HUDEP-2 (cell line): ENCODE data around the gene FSTL4.

Experiments
- DNase-seq, 76 experiments: peaks; one replicate each; lab custom pipeline; 2025; ENCODE audit not compliant: unreplicated experiment in 76 of 76; lab: John Stamatoyannopoulos, UW

The FSTL4 gene

DNA sequence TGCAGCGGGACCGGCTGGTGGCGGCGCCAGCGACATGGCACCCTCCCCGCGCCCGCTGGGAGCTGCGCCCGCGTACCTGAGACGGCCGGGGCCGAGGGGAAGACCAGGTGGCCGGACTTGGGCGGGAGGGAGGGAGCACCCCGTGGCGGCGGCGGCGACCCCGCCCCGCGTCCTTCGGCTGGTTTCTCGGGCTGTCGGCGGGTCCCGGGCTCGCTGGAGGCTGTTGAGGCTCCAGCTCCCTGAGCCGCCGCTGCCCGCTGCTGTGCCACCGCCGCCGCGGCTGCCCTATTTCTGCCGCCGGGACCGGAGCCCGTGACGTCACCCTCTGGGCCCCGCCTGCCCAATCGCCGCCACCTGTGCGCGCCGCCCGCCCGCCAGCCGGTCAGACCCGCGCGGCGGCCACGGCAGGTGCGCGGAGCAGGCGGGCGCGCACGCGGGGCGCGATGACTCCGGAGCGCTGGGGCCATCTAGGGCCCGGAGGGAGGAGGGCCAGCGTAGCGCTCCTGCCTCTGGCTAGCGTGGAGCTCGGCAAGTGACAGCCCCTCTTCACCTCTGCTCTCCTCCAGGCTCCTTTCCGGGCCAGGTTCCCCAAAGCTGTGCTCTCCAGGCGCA is at the start of gene FSTL4:
Gene FSTL4 (minus strand): TSS at position 293 of the 612 bp plus-strand sequence.
- no peak for DNase-seq

DNA sequence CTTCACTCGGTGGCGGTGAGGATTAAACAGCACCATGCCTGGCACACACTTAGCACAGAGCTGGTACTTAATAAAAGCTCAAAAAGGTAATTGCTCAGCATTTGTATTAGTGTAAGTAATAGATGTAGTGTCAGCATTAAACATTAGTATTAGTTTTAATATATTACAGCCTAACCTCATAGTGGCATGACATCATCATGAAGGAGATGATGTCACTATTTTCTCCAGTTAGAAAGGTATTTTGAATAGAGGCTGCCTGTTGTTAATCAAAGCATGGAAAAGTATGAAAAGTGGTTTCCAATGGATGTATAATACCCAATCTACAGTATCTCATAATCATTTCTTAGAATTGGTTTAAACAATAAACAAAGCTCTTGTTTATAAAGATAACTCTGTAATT is 49.0 kb upstream of the FSTL4 start:
- DNase-seq = no peak

DNA sequence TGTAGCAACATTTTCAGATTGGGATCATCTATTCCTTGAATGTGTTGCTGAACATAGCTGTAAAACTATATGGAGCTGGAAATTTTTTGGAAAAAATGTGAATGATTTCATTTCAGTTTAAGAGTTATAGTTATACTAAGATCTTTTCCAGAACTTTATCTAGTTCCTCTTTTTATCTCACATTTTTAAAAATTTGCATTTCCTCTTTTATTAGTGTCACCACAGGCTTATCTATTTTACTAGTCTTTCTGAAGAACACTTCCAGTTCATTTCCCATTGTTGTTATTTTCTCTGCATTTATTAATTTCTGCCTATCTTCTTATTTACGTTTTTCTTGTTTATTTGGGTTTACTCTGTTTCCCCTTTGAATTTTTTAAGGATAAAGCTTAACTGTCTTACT is 46.0 kb upstream of the FSTL4 start:
- DNase-seq = no peak

DNA sequence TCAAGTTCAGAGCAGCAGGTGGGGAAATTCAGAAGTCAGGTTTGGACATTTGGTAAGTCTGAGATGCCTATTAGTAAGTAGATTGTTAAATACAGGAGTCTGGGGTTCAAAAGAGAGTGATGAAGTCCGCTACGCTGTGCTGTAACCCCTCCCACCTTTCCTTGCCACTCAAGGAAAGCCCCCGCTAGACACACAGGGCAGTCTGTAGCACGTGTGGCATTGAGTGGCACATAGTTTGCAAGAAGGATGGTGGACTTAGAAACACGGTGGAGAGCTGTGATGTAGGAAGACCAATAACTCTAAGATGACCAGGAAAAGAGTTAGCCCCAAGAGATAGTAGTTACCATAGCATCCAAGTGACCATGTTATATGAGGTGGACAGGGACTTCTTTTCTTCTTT is 44.7 kb upstream of the FSTL4 start:
- DNase-seq = no peak

DNA sequence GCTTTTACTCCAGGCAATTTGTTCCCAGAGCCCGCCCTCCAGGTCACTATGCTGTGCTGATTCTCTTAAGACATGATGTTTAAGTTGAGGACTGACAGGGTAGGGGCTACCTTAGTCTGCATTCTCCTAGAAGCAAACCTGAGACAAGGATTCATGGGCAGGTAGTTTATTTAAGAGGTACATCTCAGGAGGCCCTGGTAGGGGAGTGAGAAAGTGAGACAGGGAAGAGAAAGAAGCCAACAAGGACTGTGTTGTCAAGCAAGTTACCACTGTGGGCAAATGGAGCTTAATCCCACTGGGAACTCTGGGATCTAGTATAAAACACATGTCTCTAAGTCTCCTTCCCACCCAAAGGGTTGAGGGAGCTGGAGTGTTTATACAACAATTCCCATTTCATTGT is 43.6 kb upstream of the FSTL4 start:
- DNase-seq = no peak

DNA sequence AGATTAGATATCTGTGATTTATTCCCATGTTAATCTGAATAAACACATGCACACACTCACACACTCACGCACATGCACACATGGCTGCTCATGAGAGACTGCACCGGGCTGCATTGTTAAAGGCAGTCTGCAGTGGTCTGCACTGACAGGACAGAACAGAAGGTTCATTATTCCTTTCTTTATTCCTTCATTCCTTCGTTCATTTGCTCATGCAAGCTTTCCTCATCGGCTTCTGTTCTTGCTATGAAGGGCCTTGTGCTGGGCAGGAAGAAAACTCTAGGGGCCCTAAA is 41.4 kb upstream of the FSTL4 start:
- DNase-seq = no peak

DNA sequence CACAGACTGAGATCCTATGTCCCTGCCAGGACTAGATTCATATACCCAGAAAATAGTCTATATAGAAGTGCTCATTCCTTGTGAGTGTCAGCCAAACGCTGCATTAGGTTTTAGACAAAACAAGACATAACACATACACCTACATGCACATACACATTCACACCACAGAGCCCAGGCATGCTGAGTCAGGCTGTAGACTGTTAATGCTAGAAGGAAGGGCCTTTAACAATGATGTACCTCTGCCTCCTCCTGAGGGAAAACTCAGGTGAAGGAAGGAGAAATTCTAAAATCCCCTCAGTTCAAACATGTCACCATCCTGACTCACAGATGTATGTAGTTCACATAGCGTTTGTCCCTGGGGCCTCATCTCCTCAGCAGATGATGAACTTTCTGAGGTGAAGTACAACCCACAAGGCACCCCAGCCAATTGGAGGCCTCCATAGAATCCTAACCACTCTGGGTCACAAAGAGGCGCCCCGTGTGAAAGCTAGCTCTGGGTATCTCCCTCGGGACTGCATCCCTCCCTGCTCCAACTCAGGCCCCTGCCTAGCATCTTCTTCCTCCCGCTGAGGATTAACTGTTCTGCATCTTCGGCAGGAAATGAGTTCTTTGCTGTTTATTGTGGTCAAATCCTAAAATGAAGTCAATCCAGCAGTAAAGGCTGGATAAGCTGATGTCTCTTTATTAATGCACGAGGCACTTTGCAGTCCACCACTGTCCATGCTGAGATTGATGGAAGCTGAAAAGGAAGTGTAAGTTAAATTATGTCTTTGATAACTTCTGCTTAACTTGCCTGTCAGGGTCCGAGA is 40.8 kb upstream of the FSTL4 start:
- no peak for DNase-seq

DNA sequence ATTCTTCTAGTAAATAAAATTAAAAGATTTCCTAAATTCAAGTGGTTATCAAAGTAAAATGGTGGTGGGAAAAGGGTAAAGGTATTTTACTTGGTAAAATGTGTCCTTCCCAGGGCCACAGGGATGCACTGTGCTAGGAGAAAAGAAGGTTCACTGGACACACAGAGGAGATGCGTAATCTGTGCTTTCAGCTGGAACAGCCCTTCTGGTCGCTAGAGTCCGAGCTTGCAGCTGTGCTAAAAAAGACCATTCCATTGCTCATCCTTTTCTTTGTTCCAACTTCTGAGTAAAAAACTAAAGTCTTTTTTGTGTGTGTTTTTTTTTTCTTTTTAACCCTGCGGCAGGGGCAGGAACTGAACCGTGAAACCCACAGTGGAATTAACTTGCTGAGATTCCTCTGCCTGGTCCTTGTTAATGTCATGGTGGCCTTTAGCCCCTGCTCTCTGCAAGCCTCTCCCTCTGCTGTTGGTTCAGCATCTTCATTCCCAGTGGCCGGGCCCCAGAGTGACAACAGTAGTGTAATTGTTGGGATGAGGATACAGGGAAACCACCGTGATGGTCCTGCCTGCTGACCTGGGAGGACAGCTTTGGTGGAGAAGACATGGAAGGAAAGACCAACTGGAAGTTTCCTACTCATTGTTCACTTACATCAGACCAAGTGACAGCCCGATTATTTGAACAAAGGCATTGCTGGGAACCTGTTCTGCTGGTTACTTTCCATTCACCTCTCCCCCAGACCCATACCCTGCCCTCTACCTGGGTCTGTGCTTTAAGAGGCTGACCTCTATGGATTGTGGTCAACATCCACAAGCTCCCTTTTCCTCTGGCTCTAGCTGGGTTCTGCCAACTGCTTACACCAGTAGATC is 31.9 kb upstream of the FSTL4 start:
- no peak for DNase-seq

DNA sequence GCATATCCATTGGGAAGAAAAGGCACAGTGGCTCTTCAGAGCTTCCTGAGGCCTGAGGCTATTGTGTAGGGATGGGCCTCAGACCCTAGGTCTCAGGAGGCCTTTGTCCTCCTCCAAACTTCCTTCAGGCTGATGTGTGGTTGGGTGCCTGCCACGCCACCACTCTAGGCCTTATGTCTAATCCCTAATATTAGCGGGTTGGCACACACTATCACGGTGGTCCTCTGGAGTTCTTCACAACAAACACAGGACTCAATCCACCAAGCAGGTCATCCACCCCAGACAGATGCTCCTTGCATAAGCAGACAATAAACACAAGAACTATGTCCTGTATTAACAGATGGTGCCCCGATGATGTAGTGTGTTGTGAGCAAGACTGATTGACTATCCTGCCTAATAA is 31.0 kb upstream of the FSTL4 start:
- no peak for DNase-seq

DNA sequence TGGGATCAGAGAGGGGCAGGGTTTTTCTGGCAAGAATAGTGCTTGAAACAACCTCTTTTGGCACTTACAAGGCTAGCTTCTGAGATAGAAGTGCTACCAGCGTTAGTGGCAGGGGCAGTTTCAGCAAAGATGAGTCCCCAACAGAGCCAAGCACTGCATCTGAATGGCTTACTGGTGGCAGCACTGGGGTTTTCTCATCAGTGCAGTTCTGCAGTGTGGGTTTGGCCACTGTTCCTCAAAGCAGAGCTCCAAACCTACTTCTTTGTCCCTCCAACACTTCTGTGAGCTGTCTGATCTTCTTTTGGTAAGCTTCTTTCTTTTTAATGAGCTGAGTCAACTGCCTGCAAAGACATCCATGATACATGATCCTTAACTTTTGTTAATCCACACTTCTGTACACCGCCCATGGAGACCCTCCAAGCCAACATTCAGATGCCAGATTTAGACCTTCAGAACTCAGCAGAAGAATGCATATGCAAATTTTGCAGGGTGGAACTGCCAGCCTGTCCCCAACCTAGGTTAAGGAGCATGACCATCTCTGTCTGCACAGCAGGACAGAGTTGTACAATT is 29.9 kb upstream of the FSTL4 start:
- no peak for DNase-seq

DNA sequence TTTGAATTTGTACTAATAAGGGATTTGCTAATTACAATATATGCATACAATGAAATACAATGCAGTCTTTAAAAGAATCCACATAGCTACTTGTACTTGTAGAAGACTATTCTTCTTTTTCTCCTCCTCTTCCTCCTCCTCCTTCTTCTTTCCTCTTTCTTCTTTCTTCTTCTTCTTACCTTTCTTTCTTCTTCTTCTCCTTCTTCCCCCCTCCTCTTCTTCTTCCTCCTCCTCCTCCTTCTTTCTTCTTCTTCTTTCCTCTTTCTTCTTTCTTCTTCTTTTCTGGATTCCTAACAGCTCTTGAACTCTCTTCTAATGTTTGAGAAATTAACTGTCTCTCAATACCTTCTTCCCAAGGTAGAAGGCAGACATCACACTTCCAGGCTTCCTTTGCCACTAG is 29.3 kb upstream of the FSTL4 start:
- no peak for DNase-seq

DNA sequence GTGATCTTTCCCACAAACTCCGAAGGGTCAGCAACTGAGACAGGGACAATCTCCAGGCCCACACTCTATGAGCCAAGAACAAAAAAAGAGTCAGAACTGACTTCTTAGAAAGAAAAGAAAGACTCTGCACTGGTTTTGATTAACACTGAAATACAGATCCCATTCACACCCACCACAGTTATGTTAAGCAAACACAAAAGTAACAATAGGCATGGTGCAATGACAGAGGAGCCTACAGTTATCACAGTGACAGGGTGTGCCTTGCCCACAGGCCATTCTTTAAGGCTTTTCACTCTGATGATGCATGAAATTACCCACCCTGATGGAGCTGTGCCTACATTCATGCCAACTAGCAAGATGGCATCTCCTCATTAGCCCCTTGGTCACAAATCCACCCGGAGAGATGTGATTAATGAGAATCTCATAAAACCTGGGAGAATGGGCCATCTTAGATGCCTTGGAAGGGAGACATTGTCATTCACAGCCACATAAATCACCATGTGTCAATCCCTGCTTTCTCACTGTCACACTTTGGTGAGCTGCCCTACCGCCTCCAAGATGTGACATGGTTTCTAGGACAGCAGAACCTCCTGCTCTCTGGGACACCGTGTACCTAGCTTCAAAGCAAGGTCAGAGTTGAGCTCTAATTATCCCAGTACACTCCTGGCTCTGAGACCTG is 27.6 kb upstream of the FSTL4 start:
- DNase-seq = no peak

DNA sequence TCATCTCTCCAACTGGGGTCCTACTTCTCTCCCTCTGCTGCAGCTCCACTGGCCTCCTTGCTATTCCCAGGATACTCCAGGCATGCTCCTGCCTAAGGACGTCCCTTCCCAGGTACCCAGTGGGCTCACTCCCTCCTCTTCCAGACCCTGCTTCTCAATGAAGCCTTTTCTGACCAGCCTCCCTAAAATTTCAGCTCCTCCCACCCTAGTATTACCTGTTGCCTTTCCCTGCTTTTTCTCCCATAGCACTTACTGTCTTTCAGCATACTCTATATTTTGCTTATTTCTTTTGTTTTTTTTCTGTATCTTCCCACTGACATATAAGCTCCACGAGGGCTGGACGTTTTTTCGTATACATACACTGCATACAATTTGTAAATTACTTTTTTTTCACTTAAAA is 26.1 kb upstream of the FSTL4 start:
- DNase-seq = no peak

DNA sequence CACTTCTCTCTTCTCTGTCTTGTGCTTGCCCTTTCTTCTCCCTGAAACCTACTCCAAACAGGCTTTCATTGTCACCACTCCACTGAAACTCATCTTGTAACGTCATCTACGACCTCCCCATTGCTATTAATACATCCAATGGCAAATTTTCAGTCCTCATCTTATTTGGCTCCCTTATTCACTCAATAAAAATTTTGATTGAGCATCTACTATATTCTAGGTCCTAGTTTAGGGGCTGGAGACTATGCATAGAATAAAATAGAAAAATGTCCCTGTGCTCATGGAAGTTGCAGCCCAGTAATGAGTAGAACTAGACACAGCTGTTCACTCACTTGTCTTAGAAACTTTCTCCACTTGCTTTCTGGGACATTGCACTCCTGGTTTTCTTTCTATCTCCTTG is 24.9 kb upstream of the FSTL4 start:
- DNase-seq = no peak

DNA sequence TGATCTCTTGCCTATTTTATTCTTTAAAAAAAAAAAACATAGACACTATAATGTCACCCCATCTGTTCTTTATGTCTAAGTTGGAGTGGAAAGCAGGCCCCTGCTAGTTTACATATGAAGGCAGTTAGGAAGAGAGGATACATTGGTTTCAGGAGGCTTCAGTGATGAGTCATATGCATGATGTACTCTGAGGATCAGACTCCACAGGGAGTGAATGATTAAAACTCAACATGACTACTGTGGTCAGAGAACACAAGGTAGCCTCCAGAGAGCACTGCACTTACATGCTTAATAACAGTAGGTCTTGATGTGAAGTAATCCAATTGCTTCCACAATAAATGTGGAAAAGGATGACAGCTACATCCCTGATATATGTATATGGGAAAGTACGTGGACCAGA is 22.7 kb upstream of the FSTL4 start:
- no peak for DNase-seq

DNA sequence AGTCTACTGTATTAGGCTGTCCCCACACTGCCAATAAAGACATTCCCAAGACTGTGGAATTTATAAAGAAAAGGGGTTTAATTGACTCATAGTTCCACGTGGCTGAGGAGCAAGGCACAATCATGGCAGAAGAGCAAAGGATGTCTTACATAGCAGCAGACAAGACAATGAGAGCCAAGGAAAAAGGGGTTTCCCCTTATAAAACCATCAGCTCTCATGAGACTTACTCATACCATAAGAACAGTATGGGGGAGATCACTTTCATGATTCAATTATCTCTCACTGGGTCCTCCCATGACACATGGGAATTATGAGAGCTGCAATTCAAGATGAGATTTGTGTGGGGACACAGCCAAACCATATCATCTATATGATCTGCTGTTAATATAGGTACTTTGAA is 14.8 kb upstream of the FSTL4 start:
- no peak for DNase-seq

DNA sequence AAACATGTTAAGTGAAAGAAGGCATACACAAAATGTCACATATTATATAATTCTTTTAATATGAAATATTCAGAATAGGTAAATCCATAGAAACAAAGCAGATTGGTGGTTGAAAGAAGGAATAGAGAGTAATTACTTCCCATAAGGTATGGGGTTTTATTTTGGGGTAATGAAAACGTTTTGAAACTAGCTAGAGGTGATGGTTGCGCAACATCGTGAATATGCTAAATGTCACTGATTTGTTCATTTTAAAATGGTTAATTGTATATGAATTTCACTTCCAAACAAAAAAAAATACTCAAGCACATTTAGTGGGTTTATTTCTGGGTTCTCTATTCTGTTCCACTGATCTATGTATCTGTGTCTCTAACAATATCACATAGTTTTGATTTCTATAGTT is 12.0 kb upstream of the FSTL4 start:
- no peak for DNase-seq

DNA sequence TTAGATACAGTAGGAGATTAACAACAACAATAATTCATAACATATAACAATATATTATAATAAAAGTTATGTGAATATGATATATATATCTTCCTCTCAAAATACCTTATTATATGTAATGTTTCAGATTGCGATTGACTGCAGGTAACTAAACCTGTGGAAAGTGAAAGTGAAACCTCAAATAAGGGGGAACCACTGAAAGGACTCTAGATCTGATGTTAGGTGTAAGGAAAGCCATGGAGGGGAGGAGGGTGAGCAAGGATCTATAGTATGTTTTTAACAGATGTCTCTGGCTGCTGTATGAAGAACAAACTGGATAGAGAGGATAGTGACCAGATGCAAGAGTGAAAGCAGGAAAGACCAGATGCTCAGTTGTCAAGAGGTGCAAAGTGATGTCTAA is 5.8 kb upstream of the FSTL4 start:
- no peak for DNase-seq

DNA sequence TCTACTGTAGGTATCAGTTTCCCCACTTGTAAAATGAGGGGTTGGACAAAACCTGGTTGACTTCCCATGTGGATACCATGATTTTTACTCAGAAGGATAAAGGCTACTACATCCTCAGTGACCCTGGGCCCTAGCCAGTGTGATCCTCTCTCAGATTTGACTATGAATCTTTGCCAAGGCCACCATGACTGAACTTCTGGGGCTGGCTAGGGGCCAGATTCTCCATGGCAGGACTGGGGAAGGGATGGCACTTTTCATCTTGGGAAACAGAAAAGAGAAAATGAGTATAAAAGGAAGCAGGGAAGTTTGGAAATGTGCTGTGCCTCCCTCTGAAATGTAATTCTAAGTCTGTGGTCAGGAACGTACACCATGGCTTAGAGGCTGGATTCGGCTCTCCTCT is 1.4 kb upstream of the FSTL4 start:
- no peak for DNase-seq

DNA sequence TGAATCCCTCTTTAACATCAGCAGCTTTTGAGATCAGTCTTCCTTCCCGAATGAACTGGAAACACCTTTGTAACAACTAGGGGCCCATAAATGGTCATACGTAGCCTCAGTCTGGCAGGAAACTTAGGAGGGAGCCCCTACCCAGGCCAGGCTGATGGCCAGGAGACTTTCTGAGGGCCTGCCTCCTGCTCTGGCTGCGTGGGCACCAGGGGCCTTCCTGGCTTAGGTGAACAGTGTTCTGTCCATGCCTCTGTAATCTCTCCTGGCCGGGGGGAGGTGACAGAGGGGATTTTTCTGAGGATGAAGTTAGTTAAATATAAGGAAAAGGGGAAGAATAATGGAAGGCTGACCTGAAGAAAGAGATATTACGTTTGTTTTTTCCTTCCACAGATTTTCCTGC is 843 bp upstream of the FSTL4 start:
- DNase-seq = no peak
